OCI-LY1 (cell line): ENCODE measurements around the gene CIC.
A peak's percentile ranks its signal among the peaks of the same experiment; 100 is the strongest.

Experiments
- H2AFZ ChIP-seq: fragments of 200-600 bp; sonication (generic), shearing (Covaris generic); 2 replicates; pipeline ENCODE4 v1.6.0; 2014; ENCODE audit warnings: antibody characterized with exemption, mild to moderate bottlenecking, low read length
- H3F3A ChIP-seq: fragments of 200-600 bp; sonication (generic), shearing (Covaris generic); 2 replicates; pipeline ENCODE4 v1.6.0; 2014; ENCODE audit warnings: mild to moderate bottlenecking, antibody characterized with exemption, low read length, moderate library complexity; ENCODE audit not compliant: insufficient read depth
- H3K27ac ChIP-seq: fragments of 200-600 bp; sonication (generic); 2 replicates; pipeline ENCODE4 v1.5.1; 2014; ENCODE audit warnings: low read length, mixed run types, mild to moderate bottlenecking, low read depth; ENCODE audit not compliant: poor library complexity, severe bottlenecking
- H3K27me3 ChIP-seq: fragments of 200-600 bp; sonication (generic); 2 replicates; pipeline ENCODE4 v1.6.0; 2014; ENCODE audit warnings: antibody characterized with exemption, mild to moderate bottlenecking, low read length, moderate library complexity; ENCODE audit not compliant: insufficient read depth
- H3K36me3 ChIP-seq: fragments of 200-600 bp; sonication (generic); 2 replicates; pipeline ENCODE4 v1.6.1; 2014; ENCODE audit warnings: mild to moderate bottlenecking, antibody characterized with exemption, low read length, moderate library complexity, mixed read lengths; ENCODE audit not compliant: insufficient read depth
- H3K4me1 ChIP-seq: fragments of 200-600 bp; sonication (generic); 2 replicates; pipeline ENCODE4 v1.5.1; 2014; ENCODE audit warnings: mild to moderate bottlenecking, low read length, moderate library complexity; ENCODE audit not compliant: insufficient read depth, severe bottlenecking
- H3K4me2 ChIP-seq: fragments of 200-600 bp; sonication (generic), shearing (Covaris generic); 2 replicates; pipeline ENCODE4 v1.6.1; 2014; ENCODE audit warnings: low read length
- H3K4me3 ChIP-seq: fragments of 200-600 bp; sonication (generic); 2 replicates; pipeline ENCODE4 v1.5.1; 2014; ENCODE audit warnings: low read length, low read depth, mild to moderate bottlenecking, mixed read lengths; ENCODE audit not compliant: poor library complexity, severe bottlenecking
- H3K79me2 ChIP-seq: fragments of 200-600 bp; shearing (Covaris generic); 2 replicates; pipeline ENCODE4 v1.6.1; 2016; ENCODE audit warnings: mixed run types, low read length, mixed read lengths; ENCODE audit not compliant: insufficient read depth
- H3K9ac ChIP-seq: fragments of 200-600 bp; sonication (generic), shearing (Covaris generic); 2 replicates; pipeline ENCODE4 v1.6.1; 2014; ENCODE audit warnings: mild to moderate bottlenecking, low read length, mixed read lengths
- H3K9me2 ChIP-seq: fragments of 200-600 bp; sonication (generic), shearing (Covaris generic); 2 replicates; pipeline ENCODE4 v1.6.1; 2014; ENCODE audit warnings: low read depth, mild to moderate bottlenecking, low read length, mixed read lengths
- H3K9me3 ChIP-seq: fragments of 200-600 bp; shearing (Covaris generic); 2 replicates; pipeline ENCODE4 v1.6.1; 2014; ENCODE audit warnings: low read length, mixed read lengths
- H4K20me1 ChIP-seq: fragments of 200-600 bp; sonication (generic), shearing (Covaris generic); 2 replicates; pipeline ENCODE4 v1.6.0; 2016; ENCODE audit warnings: mild to moderate bottlenecking, low read length; ENCODE audit not compliant: insufficient read depth
- EZH2 ChIP-seq: fragments of 200-600 bp; sonication (generic), shearing (Covaris generic); IDR thresholded peaks from 2 replicates; pipeline ENCODE4 v1.8.0; 2017; ENCODE audit warnings: borderline replicate concordance, mixed run types, mild to moderate bottlenecking, antibody characterized with exemption, low read length, moderate library complexity, mixed read lengths
- TF ChIP-seq, protein P1 (sequence below): fragments of 200-600 bp; sonication (generic), shearing (Covaris generic); IDR thresholded peaks from 2 replicates; pipeline ENCODE4 v1.5.1; 2017; ENCODE audit warnings: mild to moderate bottlenecking, antibody characterized with exemption, low read length, moderate library complexity, mixed read lengths

The CIC gene

DNA sequence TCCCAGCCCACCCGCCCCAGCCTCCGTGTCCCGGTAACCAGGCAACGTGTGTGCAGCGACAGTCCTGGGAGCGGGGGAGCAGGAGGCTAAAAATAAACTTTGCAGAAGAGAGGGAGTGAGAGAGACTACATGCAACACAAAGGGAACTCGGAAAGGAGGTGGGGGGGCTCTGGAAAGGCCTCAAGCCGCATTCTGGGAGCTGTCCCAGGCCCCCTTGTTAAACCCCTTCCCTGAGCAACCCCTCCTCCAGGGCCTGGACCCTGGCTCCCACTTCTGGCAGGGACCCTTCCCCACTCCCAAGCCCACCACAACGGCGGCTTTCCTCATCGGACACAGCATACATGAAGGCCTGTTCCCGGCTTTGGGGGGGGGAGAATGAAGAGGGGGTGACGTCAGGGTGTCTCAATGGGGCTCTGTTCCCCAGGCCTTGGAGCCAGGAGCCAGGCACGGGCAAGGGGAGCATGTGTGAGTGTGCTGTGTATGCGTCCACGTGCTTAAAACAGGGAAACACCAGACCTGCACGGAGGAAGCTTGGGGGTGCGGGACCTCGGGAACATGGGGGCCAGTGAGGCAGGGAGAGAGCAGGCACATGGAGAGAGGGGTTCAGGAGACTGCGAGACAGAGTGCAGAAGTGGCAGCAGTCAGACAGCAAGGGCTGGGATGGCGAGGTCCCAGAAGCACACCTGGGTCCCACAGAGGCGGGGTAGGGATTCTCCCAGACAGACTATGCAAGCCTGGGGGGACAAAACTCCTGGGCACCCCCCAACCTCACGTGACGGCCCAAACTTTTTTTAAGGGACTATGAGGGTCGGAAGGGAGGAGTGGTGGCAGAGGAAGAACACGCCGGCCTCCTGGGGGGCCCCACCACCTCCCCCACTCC is 16.4 kb upstream of the CIC start:
- H3K4me2 ChIP-seq: peak overlapping the region; percentile 79
- H3K9ac ChIP-seq: peak overlapping the region; percentile 73
- 0 out of 2 replicates have a peak, but pooled peaks cover 5% of the 10 kb centered on the region for H3K27me3 ChIP-seq
- H3K79me2 ChIP-seq: 0 out of 2 replicates have a peak, but pooled peaks cover 8% of the 10 kb centered on the region
- 0 out of 2 replicates have a peak, but pooled peaks cover 6% of the 10 kb centered on the region for H3F3A ChIP-seq
- H3K36me3 ChIP-seq: peaks cover 18% of the 10 kb centered on the region; the same call in 1 of the 2 replicates
- H4K20me1 ChIP-seq: no peaks in the 10 kb centered on the region
- no peaks in the 10 kb centered on the region for H3K9me3 ChIP-seq
- peak overlapping the region; percentile 73 for H3K27ac ChIP-seq
- TF ChIP-seq, protein P1, sequence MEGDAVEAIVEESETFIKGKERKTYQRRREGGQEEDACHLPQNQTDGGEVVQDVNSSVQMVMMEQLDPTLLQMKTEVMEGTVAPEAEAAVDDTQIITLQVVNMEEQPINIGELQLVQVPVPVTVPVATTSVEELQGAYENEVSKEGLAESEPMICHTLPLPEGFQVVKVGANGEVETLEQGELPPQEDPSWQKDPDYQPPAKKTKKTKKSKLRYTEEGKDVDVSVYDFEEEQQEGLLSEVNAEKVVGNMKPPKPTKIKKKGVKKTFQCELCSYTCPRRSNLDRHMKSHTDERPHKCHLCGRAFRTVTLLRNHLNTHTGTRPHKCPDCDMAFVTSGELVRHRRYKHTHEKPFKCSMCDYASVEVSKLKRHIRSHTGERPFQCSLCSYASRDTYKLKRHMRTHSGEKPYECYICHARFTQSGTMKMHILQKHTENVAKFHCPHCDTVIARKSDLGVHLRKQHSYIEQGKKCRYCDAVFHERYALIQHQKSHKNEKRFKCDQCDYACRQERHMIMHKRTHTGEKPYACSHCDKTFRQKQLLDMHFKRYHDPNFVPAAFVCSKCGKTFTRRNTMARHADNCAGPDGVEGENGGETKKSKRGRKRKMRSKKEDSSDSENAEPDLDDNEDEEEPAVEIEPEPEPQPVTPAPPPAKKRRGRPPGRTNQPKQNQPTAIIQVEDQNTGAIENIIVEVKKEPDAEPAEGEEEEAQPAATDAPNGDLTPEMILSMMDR: no peak
- no peak for TF ChIP-seq EZH2
- H3K4me3 ChIP-seq: peak overlapping the region; percentile 97
- no peaks in the 10 kb centered on the region for H3K9me2 ChIP-seq
- H3K4me1 ChIP-seq: peaks cover 40% of the 10 kb centered on the region
- H2AFZ ChIP-seq: no peak overlapping the region

DNA sequence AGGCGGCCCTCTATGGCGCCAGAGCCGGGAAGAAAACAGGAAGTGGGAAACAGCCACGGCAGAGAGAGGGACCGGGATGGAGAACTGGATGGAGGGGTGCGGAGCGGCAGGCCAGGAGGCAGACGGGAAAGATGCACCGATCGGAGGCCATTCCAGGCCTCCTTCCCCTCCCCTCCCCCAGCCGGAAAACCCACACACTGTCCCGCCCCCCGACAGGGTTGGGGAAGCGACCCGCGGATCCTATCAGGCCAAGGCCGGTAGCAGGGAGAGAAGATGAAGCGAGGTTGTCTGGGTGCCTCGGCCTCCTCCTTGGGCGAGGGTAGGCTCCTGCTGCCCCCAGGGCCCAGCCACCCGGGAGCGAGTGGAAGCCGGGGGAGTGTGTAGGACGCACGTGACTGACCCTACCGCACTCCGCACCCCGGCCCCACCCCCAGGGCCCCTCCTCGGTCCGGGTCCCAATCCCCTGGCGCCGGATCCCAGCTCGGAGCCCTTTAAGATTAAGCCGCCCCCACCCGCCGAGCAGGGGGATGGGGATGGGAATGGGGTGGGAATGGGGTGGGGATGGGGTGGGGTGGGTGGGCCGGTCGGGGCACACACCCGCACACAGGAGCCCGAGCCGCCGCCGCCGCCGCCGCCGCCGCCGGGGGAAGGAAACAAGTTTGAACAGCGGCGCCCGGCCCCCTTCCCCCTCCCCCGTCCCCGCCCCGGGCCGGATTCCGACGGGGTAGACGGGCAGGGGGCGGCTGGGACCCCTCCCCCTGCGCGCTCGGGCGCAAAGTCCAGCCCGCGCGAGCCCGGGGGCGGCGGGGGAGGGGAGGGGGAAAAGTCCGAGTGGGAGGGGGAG is 15.6 kb upstream of the CIC start:
- Histone ChIP-seq H4K20me1 (no peaks in the 10 kb centered on the region), H3K27me3 (0 out of 2 replicates have a peak, but pooled peaks cover 5% of the 10 kb centered on the region), H3F3A (0 out of 2 replicates have a peak, but pooled peaks cover 6% of the 10 kb centered on the region), H3K9me3 (no peaks in the 10 kb centered on the region), H3K27ac (peak overlapping the region; percentile 84), H2AFZ (no peak overlapping the region), H3K9ac (peak overlapping the region; percentile 96), H3K4me1 (peaks cover 40% of the 10 kb centered on the region), H3K4me3 (peak overlapping the region; percentile 97), H3K4me2 (peak overlapping the region; percentile 79), H3K36me3 (peaks cover 18% of the 10 kb centered on the region; the same call in 1 of the 2 replicates), H3K79me2 (0 out of 2 replicates have a peak, but pooled peaks cover 8% of the 10 kb centered on the region), H3K9me2 (no peaks in the 10 kb centered on the region)
- no peak for TF ChIP-seq EZH2
- TF ChIP-seq, protein P1: no peak

DNA sequence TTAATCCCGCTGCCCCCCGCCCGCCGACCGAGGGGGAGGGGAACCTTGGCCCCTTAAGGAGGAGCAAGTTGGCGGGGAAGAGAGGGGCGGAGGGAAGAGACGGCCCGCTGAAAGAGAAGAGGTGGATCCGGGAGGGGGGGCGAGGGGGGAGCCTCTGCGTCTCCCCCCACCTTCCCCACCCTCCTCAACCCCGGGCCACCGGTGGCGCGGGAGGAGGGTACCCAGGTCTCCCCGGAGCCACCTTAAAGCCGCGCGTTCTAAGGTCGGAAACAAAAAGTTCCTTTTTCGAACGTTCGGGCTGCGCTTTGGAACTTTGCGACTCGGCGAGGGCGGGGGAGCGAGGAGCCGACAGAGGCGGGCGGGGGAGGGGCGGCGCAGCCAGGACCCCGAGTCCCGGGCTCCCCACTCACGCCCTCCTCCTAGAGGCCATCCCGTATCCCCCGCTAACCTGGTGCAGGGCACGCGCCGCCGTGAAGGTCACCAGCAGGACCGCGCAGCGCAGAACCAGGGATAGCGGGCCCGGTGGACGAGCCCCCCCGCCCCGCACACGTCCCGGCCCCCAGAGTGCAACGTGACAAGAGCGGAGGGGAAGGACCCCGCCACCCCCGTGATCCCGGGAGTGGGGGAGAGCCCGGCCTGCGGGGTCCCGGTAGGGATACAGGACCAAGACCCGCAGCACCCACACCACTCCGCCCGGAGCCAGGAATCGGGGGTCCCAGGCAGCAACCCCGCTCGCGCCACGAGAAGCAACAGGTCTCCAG is 14.8 kb upstream of the CIC start:
- 0 out of 2 replicates have a peak, but pooled peaks cover 8% of the 10 kb centered on the region for H3K79me2 ChIP-seq
- H3K9ac ChIP-seq: peak overlapping the region; percentile 96
- 0 out of 2 replicates have a peak, but pooled peaks cover 6% of the 10 kb centered on the region for H3F3A ChIP-seq
- peak overlapping the region; percentile 77 for H3K4me2 ChIP-seq
- TF ChIP-seq, protein P1: no peak
- TF ChIP-seq EZH2: no peak
- H3K36me3 ChIP-seq: peaks cover 12% of the 10 kb centered on the region; the same call in 1 of the 2 replicates
- H3K4me3 ChIP-seq: peak overlapping the region; percentile 97
- H2AFZ ChIP-seq: no peak overlapping the region
- H3K9me2 ChIP-seq: no peaks in the 10 kb centered on the region
- H3K9me3 ChIP-seq: no peaks in the 10 kb centered on the region
- H3K27ac ChIP-seq: peak overlapping the region; percentile 84
- H4K20me1 ChIP-seq: no peaks in the 10 kb centered on the region
- H3K4me1 ChIP-seq: peaks cover 40% of the 10 kb centered on the region
- H3K27me3 ChIP-seq: 0 out of 2 replicates have a peak, but pooled peaks cover 5% of the 10 kb centered on the region
